Spinal cord (tissue), 10 donors: ENCODE measurements around the gene POU3F3. TPM values are rescaled to one million over a fixed set of nuclear protein-coding genes. Genes with fewer than 3 reads are reported as not detected.
A peak's percentile ranks its signal among the peaks of the same experiment; 100 is the strongest.

ENCODE experiments used
- DNase-seq, 6 donors: peaks; one replicate each; pipeline versions ENCODE4 v3.0.0 to v3.0.0-alpha.2; 2013 to 2015; ENCODE audit warnings: low spot score in 6 of 6, low read depth in 4 of 6
- H3K27ac ChIP-seq: one replicate; pipeline ENCODE4 v1.5.1; 2013; ENCODE audit warnings: low read depth, low read length, control low read depth
- H3K27me3 ChIP-seq: one replicate; pipeline ENCODE4 v1.6.1; 2013; ENCODE audit warnings: low read length; ENCODE audit not compliant: control insufficient read depth, insufficient read depth
- H3K36me3 ChIP-seq: one replicate; pipeline ENCODE4 v1.6.1; 2013; ENCODE audit warnings: low read length; ENCODE audit not compliant: control insufficient read depth, insufficient read depth
- H3K4me1 ChIP-seq: one replicate; pipeline ENCODE4 v1.6.1; 2013; ENCODE audit warnings: low read length; ENCODE audit not compliant: control insufficient read depth, insufficient read depth
- H3K4me3 ChIP-seq: one replicate; pipeline ENCODE4 v1.5.1; 2013; ENCODE audit warnings: low read depth, low read length, control low read depth
- H3K9me3 ChIP-seq: one replicate; pipeline ENCODE4 v1.6.1; 2013; ENCODE audit warnings: low read length; ENCODE audit not compliant: control insufficient read depth, insufficient read depth
- WGBS: methylation state at CpG from one replicate; pipeline ENCODE4 v1.1.5; 2013; ENCODE audit warnings: missing lambda C conversion rate; ENCODE audit not compliant: insufficient coverage; 5-methylcytosine and 5-hydroxymethylcytosine counted together
- polyA plus RNA-seq, 2 donors: library from polyadenylated mRNA; unstranded; fragments of 120-200 nt; gene quantifications; one replicate each; pipeline ENCODE4 v1.2.1, GENCODE V29; 2013; ENCODE audit not compliant: insufficient read length in 2 of 2
- total RNA-seq, 2 donors: library from RNA; depleted of rRNA in 1 of 2; stranded (reverse); fragments of 120-200 nt in 1 of 2; fragments of >200 nt in 1 of 2; gene quantifications; one replicate each; pipeline versions ENCODE4 v1.2.3 to v1.2.4, GENCODE V29; 2013 to 2014
- donor health status: healthy.

Gene POU3F3
- total and polyA plus RNA-seq, 4 donors, result 20.5 to 67.8 (median 39.6) TPM

DNA sequence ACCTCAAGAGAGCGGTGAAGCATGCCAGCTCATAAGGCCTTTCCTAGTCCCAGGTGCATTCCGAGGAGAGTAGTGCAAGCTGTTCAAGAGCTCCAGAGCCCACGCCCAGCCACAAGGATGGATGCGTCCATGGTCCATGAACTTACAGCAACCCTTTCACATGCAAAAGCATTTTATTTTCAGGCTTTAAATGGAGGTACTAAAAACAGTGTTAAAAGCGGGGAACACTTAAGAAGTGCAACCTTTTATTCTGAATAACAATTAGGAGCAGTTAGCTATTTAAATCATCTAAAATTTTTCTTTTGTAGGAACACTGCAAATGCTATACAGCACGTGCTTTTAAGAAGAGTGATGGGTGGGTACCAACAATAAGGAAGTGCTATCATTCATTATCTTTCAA, 33.8 kb downstream of the POU3F3 start:
- WGBS, result 94% methylated on average over 3 of the region's 6 CpGs
- Histone ChIP-seq H3K36me3 (no peaks in the 10 kb centered on the region), H3K4me1 (no peaks in the 10 kb centered on the region), H3K27ac (no peak overlapping the region), H3K27me3 (no peaks in the 10 kb centered on the region), H3K9me3 (no peaks in the 10 kb centered on the region), H3K4me3 (no peak overlapping the region)
- no peak for DNase-seq

DNA sequence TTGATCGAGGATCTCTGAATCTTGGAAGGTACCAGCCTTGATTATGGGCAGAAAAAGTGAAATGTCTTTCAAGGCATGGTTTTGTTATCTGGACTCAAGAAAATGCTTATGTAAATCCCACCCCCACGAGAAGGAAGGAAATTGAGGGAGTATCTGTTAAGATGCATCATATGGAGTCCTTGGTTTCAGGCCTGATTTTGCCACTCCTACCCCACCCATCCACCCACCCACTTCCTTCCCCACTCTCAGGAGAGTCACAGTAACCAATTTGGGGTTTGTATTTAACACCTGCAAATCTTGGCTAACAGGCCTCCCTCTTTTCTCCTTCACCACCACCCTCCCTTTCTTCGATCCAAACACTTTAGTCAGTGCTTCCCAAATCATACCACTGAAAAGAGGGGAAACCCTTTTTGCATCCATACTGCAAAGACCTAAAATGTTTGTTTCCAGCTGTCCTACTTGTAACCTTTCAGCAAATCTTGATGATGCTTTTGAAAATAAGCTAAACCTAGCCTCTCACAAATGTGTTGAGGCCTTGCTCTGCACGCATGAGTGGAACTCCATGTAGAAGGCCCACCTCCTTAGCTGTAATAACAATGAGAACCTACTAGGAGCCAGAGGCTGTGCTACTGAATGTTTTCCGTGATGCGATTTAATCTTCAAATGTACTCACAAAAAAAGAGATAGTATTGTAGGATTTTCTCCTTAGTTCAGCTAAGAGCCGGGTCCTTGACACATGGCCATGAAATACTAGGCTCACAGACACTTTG, 34.8 kb downstream of the POU3F3 start:
- Histone ChIP-seq H3K36me3 (no peaks in the 10 kb centered on the region), H3K9me3 (no peaks in the 10 kb centered on the region), H3K4me1 (no peaks in the 10 kb centered on the region), H3K4me3 (no peak overlapping the region), H3K27me3 (no peaks in the 10 kb centered on the region), H3K27ac (no peak overlapping the region)
- 92% methylated on average over 2 of the region's 7 CpGs for WGBS
- DNase-seq, result no peak

DNA sequence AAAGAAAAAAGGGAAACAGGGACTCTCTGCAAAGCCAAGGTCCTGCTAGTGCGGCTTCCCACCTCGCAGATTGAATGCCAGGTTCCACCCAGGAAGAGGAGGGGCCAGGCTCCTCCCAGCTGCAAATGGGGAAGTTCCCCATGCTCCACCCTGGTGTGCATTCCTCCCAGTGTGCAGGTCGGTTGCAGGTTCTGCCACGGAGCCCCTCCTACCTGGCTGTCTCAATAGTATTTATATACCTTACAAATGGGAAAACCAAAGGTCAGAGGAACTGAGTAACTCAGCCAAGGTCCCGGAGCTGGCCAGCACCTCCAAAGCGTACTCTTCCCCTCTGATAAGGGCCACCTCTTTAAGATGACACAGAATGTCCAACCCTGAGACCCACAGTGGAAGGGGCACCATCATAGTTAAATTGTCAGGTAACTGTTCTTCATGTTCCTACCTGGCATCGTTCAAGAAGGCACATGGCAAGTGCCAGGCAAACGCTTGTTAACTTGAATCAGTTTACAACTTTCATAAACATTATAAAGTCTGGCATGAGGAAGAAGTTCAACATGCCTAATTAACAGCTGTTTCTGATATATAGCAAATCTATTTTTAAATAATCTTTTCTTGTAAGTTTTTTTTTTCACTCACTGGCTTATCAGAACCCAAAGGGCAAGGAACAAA, 35.5 kb downstream of the POU3F3 start:
- H3K9me3 ChIP-seq, result no peaks in the 10 kb centered on the region
- H3K36me3 ChIP-seq, result no peaks in the 10 kb centered on the region
- WGBS, result 88% methylated on average over 4 of the region's 8 CpGs
- no peak for DNase-seq
- no peaks in the 10 kb centered on the region for H3K27me3 ChIP-seq
- no peak overlapping the region for H3K27ac ChIP-seq
- no peaks in the 10 kb centered on the region for H3K4me1 ChIP-seq
- no peak overlapping the region for H3K4me3 ChIP-seq

DNA sequence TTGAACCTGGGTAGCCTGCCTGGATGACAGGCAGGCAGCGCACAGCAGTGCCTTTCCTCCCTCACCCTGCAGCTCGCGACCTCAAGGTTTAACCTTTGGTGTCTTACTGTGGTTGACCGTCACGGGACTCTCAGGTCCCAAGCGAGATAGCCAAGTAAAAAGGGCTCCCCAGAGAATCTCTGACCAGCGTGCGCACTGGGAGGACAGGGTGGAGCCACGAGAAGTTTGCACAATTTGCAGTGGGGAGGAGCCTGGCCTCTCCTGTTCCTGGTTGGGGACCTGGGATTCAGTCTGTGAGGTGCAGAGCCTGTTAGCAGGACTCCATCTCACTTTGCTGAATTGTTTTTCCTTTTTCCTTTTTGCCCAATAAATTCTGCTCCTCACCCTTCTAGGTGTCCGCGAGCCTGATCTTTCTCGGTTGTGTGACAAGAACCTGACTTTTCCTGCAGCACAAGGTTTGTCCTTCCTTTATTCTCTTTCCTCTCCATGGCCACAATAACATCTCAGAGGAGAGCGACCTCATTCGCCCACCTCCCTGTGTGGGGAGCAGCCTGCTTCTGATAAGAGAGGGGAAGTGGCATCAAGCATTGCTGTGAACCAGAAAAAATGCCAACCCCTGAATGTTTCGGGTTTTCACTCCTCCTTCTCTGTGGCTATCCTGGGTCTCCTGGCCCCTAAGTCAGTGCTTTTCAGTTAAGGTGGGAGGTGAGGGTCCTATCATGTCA, 36.2 kb downstream of the POU3F3 start:
- H3K27me3 ChIP-seq, result no peaks in the 10 kb centered on the region
- no peak for DNase-seq
- no peak overlapping the region for H3K27ac ChIP-seq
- no peaks in the 10 kb centered on the region for H3K9me3 ChIP-seq
- H3K36me3 ChIP-seq, result no peaks in the 10 kb centered on the region
- no peak overlapping the region for H3K4me3 ChIP-seq
- no peaks in the 10 kb centered on the region for H3K4me1 ChIP-seq
- whole genome bisulfite sequencing, result 93% methylated on average over 13 of the region's 15 CpGs

DNA sequence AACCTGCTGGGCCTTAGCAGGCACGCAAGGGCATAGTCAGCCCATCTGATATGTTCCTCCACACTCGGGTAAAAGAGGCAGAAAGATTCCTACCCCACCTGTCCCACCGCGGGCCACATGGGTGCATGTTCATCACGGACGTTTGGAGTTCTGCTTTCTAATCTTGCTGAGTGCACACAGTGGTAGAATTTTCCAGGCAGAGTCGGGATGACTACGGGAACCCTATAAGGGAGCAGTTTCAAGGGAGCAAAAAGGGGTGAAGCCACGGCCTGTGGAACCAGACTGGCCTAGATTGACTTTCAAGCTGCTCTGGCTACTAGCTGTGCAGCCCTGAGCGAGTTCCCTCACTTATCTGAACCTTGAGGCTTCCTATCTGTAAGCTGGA, 36.8 kb downstream of the POU3F3 start:
- Histone ChIP-seq H3K27me3 (no peaks in the 10 kb centered on the region), H3K36me3 (no peaks in the 10 kb centered on the region), H3K27ac (no peak overlapping the region), H3K4me3 (no peak overlapping the region), H3K4me1 (no peaks in the 10 kb centered on the region), H3K9me3 (no peaks in the 10 kb centered on the region)
- 96% methylated on average over 9 of the region's 10 CpGs for WGBS
- no peak for DNase-seq

DNA sequence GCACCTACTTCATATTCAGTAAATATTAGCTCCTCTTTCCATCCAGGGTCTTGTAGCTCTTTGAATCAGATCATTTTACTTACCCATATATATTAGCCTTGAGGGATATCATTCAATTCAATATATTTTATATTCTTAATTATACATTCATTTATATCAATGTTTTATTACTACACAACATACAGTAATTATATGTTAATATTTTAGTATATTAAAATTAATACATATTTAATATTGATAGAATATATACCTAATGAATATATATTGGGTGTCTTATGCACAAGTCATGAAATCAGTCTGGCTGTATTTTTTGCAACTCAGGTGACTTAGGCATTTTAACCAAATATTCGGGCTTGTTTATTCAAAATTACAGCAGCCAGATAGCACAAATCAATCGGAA, 37.2 kb downstream of the POU3F3 start:
- Histone ChIP-seq H3K36me3 (no peaks in the 10 kb centered on the region), H3K9me3 (no peaks in the 10 kb centered on the region), H3K4me1 (no peaks in the 10 kb centered on the region), H3K27me3 (no peaks in the 10 kb centered on the region), H3K27ac (no peak overlapping the region), H3K4me3 (no peak overlapping the region)
- WGBS, result 100% methylated on average over 1 of the region's 2 CpGs
- DNase-seq, result no peak

DNA sequence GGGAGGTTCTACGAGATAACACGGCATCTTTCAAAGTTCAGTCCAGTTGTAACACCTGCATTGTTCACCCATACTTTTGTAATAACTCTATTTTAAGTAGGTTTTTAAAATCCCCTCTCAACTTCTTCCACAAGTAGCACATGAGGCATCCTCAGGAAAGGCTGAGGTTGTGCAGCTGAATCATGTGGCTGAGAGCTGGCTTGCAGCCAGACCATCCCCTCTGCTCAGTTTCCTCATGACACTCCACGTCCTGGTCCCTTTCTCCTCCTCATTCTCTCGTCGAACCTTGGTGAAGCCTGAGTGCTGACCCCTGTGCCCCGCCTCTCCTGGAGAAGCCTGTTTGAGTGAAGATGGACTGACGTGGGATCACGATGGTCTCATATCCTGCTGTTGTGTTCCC, 42.5 kb downstream of the POU3F3 start:
- no peak for DNase-seq
- Histone ChIP-seq H3K36me3 (no peaks in the 10 kb centered on the region), H3K27ac (no peak overlapping the region), H3K9me3 (no peaks in the 10 kb centered on the region), H3K4me1 (peaks cover 4% of the 10 kb centered on the region), H3K4me3 (no peak overlapping the region), H3K27me3 (no peaks in the 10 kb centered on the region)
- 95% methylated on average over 3 of the region's 8 CpGs for WGBS

DNA sequence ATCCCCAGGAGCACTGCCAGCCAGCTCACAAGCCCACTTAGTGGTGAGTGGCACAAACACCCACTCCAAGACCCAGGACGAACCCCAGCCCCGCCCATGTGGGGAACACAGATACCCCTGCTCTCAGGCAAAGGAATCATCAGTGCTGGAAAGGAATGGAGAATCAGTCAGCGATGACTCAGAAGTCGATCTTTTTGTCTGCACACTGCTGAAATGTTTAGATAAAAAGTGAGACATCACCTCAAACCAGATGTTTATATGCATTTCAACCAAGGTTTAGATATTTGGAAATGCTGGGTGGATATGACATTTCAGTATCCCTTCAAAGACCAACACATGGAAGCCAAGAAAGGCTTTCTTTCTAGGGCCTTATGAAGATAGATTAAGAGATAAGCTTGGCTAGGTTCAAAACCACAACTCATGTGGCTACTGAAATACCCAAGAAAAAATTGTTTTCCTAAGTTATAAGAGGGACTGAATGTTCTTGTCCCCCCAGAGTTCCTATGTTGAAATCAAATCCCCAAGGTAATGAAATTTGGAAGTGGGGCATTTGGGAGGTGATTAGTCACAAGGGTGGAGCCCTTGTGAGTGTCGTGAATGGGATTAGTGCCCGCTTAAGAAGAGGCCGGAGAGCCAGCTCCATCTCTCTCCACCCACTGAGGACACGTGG, 43.7 kb downstream of the POU3F3 start:
- DNase-seq, result no peak
- no peaks in the 10 kb centered on the region for H3K36me3 ChIP-seq
- H3K27ac ChIP-seq, result no peak overlapping the region
- H3K9me3 ChIP-seq, result no peaks in the 10 kb centered on the region
- H3K4me3 ChIP-seq, result no peak overlapping the region
- no peaks in the 10 kb centered on the region for H3K27me3 ChIP-seq
- H3K4me1 ChIP-seq, result peaks cover 4% of the 10 kb centered on the region
- WGBS, result 86% methylated on average over 4 of the region's 8 CpGs

DNA sequence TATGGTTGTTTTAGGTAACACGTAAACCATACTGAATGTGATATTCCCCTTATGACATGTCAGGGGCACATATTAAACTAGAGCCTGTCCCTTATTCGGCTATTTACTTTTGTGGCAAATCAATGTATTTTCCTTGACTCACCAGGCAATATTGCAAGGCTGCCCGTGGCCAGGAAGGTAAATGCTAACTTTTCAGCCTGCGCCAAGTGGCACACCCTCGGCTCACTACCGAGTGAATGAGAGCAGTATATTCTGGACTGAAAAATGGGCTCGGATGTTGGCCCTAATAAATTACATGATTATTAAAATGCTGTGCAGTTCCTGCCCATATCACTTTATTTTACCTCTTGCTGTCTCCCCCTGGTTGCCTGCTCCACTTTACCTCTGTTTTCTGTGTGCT, 46.7 kb downstream of the POU3F3 start:
- Histone ChIP-seq H3K4me1 (peaks cover 4% of the 10 kb centered on the region), H3K36me3 (no peaks in the 10 kb centered on the region), H3K9me3 (no peaks in the 10 kb centered on the region), H3K4me3 (no peak overlapping the region), H3K27ac (no peak overlapping the region), H3K27me3 (no peaks in the 10 kb centered on the region)
- peak in 1 of 6 donors; percentile 4 for DNase-seq
- 85% methylated on average over 2 of the region's 7 CpGs for WGBS
